ENCODE data around the gene CWC25.

GRCh38 chr17:38857271-38857670 lies 32.1 kb upstream of the CWC25 start:
- TF ChIP-seq CTCF (IDR thresholded peaks at IDR 0.05) (no peak), POLR2A (IDR thresholded peaks at IDR 0.05) (no peak)

Data from adrenal gland (tissue), 5 donors.